ENCODE data around the gene PANK1.

The PANK1 gene

GRCh38 chr10:89615112-89615511 is 29.9 kb downstream of the PANK1 start:
- no peak for DNase-seq

GRCh38 chr10:89613582-89613981 is 31.5 kb downstream of the PANK1 start:
- no peak for DNase-seq

- no peak for DNase-seq
Observed at GRCh38 chr10:89611282-89611681, 33.8 kb downstream of the PANK1 start.

- no peak for DNase-seq
Observed at GRCh38 chr10:89609833-89610346, 35.2 kb downstream of the PANK1 start.

GRCh38 chr10:89604200-89604599 is 40.8 kb downstream of the PANK1 start:
- no peak for DNase-seq

- DNase-seq: no peak
Observed at GRCh38 chr10:89602919-89603318, 42.1 kb downstream of the PANK1 start.

- no peak for DNase-seq
Observed at GRCh38 chr10:89601728-89602361, 43.2 kb downstream of the PANK1 start.

- DNase-seq: no peak
Observed at GRCh38 chr10:89600041-89600440, 45.0 kb downstream of the PANK1 start.

- DNase-seq: no peak
Observed at GRCh38 chr10:89593043-89593442, 52.0 kb downstream of the PANK1 start.

GRCh38 chr10:89592539-89592938 is 52.5 kb downstream of the PANK1 start:
- no peak for DNase-seq

GRCh38 chr10:89591796-89592271 is 53.2 kb downstream of the PANK1 start:
- DNase-seq: no peak

- DNase-seq: no peak
Observed at GRCh38 chr10:89591111-89591795, 53.8 kb downstream of the PANK1 start.

- no peak for DNase-seq
Observed at GRCh38 chr10:89590326-89590725, 54.7 kb downstream of the PANK1 start.

GRCh38 chr10:89589101-89589720 is 55.8 kb downstream of the PANK1 start:
- DNase-seq: no peak

- DNase-seq: no peak
Observed at GRCh38 chr10:89588671-89589070, 56.4 kb downstream of the PANK1 start.

- no peak for DNase-seq
Observed at GRCh38 chr10:89582022-89582421, 63.0 kb downstream of the PANK1 start.

- DNase-seq: no peak
Observed at GRCh38 chr10:89580243-89580642, 64.8 kb downstream of the PANK1 start.

GRCh38 chr10:89576696-89577095 is 68.3 kb downstream of the PANK1 start:
- DNase-seq: no peak

- no peak for DNase-seq
Observed at GRCh38 chr10:89576022-89576421, 69.0 kb downstream of the PANK1 start.

- DNase-seq: no peak
Observed at GRCh38 chr10:89575031-89575430, 70.0 kb downstream of the PANK1 start.

- no peak for DNase-seq
Observed at GRCh38 chr10:89574368-89574767, 70.7 kb downstream of the PANK1 start.

- no peak for DNase-seq
Observed at GRCh38 chr10:89567576-89568245, 77.3 kb downstream of the PANK1 start.

- DNase-seq: no peak
Observed at GRCh38 chr10:89566992-89567391, 78.0 kb downstream of the PANK1 start.

All from activated T-cell treated with anti-CD3 and anti-CD28 coated beads for 4 hours (primary cell).